T follicular helper cell (primary cell): Measurements from ENCODE around the gene BAIAP2L1.
"Not testable (repeated sequence)": the region's sequence is repeated elsewhere in the genome, so short reads cannot be mapped to it uniquely, and the experiment has no call there.

Experiments used
- DNase-seq: peaks from one replicate; pipeline ENCODE4 v3.0.0-alpha.2; 2020; ENCODE audit warnings: low read depth

Gene BAIAP2L1

DNA sequence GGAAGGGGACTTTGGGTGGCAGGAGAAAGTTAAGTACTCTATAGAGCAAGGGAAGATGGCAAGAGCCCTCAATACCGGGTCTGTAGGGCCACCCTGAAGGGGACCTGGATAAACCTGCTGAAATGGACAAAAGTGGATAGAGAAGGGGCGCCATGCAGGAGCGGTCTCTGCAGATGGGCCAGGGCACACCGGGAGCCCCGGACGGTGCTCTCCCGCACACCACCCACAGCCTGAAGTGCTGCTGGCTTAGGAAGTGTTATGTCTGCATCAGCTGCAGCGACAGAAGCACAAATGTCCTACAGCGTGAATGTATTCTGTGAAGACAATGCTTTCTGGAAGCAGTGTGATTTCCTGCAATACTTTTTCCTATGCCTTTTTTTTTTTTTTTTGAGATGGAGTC, 81.7 kb downstream of the BAIAP2L1 start:
- DNase-seq, result no peak

DNA sequence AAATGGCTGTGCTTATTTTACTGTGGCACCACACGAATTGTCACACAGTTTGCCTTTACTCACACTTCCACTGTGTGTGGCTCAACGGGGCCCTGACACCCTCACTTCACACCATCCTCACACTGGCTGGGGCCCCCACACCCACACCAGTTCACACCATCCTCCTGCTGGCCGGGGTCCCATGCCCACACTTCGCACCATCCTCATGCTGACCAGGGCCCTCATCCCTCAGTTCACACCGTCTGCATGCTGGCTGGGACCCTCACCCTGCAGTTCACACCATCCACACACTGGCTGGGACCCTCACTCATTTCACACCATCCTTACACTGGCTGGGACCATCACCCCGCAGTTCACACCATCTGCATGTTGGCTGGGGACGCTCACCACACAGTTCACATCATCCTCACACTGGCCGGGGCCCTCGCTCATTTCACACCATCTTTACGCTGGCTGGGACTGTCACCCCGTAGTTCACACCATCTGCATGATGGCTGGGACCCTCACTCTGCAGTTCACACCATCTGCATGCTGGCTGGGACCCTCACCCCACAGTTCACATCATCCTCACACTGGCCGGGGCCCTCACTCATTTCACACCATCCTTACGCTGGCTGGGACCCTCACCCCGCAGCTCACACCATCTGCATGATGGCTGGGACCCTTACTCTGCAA, 83.4 kb downstream of the BAIAP2L1 start:
- DNase-seq, result no peak

DNA sequence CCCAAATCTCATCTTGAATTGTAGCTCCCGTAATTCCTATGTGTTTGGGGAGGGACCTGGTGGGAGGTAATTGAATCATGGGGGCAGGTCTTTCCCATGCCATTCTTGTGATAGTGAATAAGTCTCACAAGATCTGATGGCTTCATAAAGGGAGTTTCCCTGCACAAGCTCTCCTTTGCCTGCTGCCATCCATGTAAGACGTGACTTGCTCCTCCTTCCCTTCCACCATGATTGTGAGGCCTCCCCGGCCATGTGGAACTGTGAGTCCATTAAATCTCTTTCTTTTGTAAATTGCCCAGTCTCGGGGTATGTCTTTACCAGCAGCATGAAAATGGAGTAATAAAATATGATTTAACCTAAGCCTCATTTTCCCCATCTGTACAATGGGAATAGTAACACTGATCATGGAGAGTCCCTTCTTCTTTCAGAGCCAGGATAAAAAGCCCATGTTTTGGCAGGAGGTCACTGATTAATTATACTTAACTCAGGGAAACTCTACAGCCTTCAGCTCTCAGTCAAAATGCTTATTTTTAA, 84.8 kb downstream of the BAIAP2L1 start:
- DNase-seq, result not testable (repeated sequence)

DNA sequence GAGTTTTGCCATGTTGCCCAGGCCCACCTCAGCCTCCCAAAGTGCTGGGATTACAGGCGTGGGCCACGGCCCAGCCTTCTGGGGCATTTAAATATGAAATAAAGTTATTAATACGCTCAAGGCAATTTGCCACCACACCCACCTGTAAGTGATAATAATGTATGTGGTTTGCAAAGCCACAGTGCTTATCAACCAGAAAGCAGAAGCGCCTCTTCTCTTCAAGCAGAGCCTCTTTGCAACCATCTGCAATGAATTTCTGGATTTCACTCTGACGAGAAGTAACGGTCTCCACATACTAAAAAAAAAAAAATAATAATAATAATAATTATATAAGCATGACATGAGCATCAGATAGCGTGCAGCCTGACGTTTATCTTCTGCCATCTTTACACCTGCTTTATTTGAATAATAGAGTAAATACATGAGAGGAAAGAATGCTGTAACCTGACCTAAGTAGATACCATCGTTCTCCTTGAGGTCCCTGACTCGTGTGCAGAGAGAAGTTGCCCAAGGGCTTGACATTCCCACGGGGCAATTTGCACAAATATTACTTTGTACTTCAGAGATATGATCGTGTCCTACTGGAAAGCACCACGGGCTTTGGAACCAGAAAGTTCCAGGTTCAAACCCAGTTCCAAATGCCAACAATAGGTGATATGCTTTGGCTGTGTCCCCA, 85.4 kb downstream of the BAIAP2L1 start:
- DNase-seq, result no peak

DNA sequence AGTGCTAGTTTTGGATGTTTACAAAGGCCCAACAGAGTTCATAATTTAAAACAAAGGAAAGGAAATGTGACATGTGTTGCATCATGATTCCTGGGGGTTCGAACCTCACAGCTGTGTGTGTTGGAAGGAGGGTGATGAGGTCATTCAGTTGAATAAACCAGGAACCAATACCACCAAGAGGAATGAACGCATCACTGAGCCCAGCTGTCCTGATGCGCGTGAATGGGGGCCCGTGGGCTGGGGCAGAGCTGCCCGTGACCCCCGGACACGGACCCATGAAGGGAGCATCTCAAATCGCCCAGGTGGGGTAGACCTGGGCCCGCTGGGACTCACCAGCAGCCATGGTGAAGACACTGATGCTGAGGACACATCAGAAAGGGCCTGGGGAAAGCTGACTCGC, 86.4 kb downstream of the BAIAP2L1 start:
- DNase-seq, result no peak

DNA sequence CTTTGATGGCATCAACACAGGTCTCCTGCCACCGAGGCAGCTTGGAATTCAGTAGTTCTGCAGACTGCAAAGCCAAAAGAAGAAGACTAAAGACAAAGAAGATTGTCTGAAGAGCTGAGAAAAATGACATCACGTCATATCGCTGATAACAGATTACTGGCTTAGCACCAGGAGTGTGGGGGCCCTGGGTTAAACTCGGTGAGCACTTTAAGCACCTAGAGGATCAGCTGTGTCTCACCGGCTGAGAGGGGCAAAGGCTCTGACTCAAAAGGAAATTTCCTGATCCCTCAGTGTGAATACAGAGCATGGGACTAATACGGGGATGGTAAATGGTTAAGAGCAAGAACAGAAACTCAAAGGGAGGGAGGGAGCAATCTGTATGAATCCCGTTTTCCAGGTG, 88.7 kb downstream of the BAIAP2L1 start:
- DNase-seq, result no peak

DNA sequence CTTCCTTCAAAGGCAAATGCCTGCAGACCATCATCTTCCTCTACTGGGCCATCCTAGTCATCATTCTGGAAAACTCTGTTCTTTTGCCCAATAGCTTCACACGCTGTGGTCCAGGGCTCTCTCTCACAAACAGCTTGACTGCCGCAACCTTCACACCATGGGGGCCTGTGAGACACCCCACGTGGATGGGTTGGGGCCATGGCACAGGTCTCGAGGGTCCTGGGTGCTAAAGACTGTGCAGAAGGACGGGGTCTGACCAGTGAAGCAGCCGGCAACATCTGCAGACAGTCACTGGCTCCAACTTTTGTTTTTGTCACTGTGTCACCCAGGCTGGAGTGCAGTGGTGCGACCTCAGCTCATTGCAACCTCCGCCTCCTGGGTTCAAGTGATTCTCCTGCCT, 91.3 kb downstream of the BAIAP2L1 start:
- no peak for DNase-seq

DNA sequence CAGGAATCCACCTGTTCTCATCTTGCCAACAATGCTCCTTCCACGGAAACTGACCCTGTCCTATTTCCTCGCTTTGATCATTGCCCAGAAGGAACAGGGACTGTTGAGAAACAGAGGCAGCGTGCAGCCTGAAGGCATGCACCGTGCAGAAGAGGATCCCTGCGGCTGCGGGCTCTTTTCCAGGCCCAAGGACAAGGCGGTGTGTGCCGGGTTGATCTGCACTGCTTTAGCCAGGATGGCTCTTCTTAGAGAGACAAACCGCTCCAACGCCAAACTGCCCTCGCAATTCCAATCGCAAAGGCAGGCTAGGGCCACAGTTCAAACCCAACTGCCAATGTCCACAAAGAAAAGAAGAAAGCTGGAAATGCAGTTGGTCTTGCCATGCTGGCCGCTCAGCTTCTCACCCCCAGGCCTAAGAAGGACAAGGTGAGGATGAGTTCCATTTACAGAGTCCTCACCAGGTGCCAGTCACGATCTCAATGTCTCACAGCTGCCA, 92.9 kb downstream of the BAIAP2L1 start:
- no peak for DNase-seq

DNA sequence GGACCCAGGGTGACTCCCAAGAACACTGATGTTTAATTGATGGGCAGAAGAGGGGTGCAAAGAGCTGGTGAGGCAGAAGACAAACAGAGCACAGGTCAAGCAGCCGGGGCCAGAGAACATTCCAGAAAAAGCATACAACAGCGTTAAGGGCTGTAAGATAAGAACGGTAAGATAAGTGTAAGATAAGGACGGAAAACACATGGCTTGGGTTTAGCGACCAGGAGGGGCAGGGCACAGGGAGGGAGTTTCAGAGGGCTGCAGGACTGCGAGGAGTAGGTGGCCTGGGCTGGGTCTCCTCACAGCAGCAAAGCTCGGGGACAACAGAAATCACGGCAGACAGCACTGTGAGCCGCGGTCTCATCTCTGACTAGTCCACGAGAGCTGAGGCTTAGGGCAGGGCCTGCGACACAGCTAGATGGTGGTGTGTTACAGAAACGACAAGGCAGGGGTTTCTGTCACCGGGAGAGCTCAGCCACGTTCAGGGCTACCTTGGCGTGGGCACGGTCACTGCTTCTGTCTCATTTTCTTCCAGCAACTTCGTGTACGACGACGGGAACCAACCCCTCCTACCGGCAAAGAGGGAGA, 94.8 kb downstream of the BAIAP2L1 start:
- DNase-seq, result no peak

DNA sequence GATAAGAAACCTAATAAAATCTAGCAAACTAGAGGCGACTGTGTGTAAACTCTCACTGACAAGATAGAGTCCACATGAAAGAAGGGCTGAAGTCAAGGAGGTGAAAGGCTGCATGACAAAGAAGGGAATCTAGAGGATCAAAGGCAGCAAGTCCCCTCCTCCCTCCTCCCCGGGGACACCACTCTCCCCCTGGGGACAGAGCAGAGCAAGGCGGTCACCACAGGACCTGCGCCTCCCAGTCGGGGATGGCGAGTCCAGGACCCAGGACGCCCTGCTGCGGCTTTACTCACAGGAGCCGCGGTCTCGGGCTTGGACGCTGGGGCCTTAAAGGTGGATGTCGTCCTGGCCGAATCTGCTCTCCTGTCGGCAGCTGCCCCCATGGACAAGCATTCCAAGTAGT, 97.0 kb downstream of the BAIAP2L1 start:
- no peak for DNase-seq

DNA sequence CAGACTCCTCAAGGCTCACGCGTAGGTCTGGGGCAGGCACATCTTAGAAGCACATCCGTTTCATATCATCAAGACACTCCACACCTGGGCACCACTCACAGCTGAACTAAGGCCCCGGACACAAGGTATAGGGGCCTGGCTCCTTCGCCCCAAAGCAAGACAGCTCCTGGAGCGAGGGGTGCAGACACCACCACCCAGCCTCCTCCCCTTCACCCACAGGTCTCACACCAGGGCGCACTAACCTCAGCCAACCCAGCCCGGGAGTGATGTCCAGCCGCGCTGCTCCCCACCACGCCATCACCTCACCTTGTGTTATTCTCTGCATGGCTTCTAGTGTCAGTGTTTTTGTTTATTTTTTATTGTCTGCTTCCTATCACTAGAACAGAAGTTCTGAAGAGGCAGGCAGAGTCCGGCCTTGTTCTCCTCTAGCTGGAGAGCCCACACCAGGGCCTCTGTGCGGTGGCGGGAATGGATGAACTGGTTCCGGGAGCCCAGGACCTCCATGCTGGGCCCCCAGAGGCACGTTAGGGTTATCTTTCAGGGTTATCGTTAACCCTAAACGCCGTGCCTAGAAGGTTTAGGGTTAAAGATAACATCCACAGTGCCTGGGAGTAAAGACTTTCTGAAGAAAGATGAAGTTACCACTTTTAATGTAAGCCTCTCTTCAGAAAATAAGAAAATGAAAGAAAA, 97.6 kb downstream of the BAIAP2L1 start:
- DNase-seq, result no peak

DNA sequence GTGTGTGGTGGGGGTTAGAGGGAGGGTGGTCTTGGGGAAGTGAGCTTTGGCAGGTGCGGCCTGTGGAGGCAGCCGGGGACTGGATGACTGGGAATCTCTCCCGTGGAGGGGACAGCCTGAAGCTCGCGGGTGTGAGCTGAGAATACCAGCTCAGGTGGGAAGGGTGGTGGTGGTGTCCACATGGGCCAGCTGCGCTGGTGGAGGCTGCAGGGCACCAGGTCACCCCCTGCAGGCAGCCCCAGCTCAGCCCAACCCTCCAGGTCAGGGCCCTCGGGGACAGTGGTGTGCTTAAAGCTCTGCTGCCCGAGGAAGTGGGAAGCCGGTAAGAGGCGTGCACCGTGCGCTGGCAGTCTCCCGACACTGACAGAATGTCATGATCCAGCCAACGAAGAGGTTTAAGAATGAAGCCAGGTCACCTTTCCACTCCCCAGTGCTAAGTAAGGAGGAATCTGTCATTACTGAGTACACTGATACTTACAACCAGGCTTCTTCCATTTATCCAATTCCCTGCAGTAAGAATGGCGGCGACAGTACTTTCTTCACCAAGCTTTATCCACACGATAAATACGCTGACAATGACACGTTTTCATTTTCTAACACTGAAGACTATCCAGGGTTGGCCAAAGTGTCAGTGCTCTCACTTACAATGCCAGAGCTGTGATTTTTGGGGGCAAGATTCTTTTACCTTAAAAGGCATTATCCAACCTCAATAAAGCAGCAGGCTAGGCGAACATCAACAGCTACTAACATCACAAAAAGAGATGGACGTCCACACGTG, 99.0 kb downstream of the BAIAP2L1 start:
- no peak for DNase-seq

DNA sequence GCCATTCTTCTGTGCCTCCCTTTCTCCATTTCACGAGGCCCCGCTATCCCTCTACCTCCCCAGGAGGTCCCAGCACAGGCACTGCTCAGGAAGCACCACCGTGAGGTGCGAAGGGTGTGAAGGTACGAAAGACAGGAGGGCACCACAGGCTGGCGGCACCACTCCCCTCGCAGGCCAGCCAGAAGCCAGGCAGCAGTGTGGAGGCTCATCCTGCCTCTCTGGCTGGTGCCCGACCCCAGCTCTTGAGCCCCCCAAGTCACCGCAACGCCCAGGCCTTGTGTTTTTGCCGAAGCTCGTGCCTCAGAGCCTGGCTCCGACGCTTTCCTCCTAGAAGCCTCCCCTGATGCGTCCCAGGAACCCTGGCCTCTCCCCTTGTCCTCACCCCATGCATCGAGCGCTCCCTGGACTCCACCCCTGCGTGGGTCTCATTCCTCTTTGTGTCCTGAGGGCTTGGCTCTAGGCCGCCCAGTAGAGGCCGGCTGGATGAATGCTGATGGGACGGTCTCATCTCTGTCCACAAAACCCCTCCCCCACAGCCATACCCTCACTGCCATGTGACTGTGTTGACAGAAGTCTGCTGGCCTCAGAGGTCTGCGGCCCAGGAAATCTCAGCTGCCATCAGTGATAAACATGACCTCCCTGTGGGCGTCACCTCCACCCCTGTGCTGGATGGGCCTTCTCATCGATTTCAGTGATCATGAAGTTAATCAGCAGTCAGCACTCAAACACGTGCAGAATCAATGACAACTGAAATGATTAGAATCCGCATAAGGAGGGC, 100.1 kb downstream of the BAIAP2L1 start:
- no peak for DNase-seq

DNA sequence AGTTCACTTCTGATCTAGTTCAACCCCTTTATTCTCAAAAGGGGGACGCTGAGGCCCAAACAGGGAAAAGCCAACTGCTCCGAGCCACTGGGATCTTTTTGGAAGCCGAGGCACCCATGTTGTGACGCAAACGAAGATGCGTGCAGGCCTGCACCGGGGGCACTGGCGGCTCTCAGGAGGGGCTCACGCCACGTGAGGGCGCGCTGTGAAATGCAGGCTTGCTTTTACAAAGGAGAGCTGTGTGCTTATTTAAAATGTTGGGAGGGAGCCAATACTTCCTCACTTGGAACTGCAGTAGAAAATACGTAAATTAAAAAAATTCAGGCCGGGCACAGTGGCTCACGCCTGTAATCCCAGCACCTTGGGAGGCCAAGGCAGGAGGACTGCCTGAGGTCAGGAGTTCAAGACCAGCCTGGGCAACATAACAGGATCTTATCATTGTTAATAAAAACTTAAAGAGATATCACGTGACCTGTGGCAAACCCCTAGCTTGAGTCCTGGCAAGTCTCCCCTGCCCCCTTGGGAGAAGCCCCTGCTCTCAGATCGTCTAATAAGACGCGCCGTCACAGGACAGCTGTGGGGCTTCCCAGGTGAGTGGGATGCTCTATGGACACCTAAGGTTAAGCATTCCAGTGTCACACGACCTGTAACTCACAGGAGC, 103.1 kb downstream of the BAIAP2L1 start:
- DNase-seq, result no peak

DNA sequence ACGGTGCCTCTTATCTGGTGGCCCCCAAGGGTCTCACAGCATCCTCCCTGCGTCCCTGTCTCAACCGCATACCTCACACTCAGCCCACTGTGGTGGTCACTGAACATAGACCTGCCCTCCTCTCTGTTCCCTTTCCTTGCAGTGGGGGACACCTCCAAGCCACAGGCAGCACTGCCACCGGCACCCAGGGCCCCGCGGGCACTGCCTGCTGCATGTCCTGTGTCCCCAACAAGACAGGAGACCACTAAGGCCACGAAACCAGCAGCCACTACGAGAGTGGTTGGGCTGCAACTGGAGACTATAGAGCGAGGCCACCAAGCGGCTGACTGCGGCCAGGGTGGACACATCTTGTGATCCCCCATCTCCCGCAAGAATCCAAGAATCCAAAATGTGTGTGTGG, 104.1 kb downstream of the BAIAP2L1 start:
- DNase-seq, result no peak

DNA sequence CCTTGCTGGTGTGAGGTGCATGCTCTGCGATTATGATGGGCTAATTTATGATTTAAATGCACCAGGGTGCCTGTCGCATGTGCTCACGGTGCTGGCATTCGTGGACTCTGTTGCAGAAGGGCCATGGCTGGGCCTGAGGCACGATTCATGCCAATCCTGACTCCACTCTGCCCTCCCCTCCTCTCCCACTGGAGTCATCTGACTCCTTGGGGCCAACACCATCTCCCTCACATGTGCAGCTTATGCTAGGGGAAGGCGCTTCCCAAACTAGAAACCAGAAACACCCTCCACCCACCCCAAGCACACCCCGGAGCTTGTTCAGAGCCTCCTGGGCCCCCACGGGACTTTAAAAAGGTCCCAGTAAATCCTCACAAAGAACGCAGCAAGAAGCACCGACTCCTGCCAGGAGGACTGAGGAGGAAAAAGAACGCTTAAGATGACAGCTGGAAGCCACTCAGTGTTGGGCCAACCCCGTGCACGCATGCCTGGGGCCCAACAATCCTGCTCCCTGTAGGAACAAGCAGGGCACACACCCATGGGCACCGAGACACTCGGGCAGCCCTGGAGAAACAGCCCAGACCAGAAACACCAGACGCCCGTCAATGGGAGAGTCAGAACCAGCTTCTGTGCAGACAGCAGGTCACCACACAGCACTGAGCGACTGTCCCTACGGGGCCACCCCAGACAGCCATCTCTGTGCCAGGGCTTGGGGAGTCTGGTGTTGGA, 105.3 kb downstream of the BAIAP2L1 start:
- no peak for DNase-seq

DNA sequence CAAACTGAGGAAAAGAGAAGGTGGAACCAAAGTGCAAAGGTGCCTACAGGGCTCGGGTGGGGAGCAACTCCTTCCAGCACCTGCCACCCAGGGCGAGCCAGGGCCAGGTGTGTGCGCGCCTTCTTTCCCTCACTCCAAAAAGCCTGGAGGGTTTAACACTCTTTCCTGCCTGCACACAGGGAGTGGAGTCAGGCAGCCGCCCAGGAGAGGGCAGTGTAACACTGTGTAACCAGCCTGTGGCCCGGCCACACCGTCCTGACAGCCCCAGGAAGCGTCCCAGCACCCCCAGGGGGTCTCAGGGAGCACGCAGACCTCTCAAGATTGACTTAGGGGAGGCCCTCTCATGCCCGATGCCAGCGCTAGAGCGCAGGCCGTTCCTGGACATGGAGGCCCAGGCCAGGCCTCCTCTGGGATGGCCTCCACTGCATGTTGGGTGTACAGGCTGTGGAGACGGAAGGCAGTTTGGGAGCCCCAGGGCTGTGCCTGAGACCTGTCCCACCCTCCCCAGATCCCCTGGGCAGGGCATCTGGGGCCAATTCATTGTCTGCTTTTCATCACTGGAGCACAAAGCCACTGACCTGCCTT, 106.0 kb downstream of the BAIAP2L1 start:
- DNase-seq, result no peak

DNA sequence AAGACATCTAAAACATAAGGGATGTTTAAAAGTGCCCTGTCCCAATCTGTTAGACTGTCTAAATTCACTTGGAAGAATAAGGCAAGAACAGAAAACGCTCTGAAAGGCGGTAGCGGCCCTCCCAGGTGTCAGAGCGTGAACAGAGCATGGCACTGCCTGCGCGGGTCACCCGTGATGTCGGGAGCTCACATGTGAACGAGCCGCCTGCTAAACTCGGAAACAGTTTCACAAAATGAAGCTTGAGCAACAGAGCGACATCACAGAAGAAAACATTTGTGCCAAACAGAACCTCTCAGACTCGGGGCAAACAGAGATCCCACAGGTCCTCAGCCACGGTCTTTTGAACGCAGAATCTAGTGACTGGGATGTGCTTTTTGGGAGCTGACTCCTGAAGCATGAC, 106.6 kb downstream of the BAIAP2L1 start:
- DNase-seq, result no peak

DNA sequence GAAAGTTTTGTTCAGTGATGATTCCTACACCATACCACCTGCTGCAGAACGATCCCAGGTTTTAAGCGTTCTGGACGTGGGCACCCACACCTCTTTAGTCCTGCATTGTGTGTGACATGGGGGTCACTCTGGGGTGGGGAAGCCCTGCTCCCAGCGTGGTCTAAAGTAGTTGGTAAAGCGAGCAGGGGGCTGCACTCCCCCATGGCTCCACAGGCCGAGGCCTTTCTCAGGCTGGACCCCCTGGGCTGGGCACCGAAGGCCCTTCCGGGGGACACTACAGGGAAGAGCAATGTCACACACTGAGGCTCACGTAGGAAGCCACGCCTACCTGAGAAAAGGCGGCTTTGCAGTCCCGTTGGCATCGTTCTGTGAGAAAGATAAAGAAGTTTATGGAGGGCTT, 107.1 kb downstream of the BAIAP2L1 start:
- no peak for DNase-seq
